GM13977 (cell line): Measurements from ENCODE around the gene HECW1.

ENCODE experiments used
- DNase-seq: peaks from one replicate; pipeline ENCODE4 v3.0.0; 2012; ENCODE audit warnings: low spot score
- CTCF ChIP-seq: IDR thresholded peaks from 2 replicates; pipeline ENCODE4 v1.5.1; 2012; ENCODE audit warnings: mild to moderate bottlenecking, control low read depth; ENCODE audit not compliant: insufficient read depth; ENCODE audit errors: extremely low read depth, missing control alignments
- in situ Hi-C: fragments of 300-500 bp; cut with MboI; formaldehyde crosslinking; loops from one replicate; pipeline ENCODE4 v1.12.0; 2022; ENCODE audit warnings: low sequenced_read_pairs, low pct_unique_long_range_greater_than_20kb, mixed read lengths, inconsistent platforms; ENCODE audit not compliant: unreplicated experiment

HECW1 gene

DNA sequence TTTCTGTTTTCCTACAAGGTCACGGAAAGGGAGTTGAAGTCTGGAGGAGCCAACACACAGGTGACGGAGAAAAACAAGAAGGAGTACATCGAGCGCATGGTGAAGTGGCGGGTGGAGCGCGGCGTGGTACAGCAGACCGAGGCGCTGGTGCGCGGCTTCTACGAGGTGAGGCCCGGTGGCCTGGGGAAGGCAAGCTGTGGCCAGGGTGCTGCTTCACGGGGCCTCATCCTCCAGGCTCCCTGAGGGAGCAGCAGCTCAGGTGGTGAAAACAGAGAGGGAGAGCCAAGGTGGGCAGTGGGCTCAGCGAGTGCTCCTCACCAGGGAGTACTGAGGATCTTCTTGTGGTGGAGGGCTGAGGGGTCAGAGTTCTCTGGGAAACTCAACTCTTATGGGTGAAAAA lies 438.0 kb downstream of the HECW1 start:
- in situ Hi-C loops: no loop called here
- no peak for TF ChIP-seq CTCF
- DNase-seq: no peak

GRCh38 chr7:43552122-43552521 lies 439.7 kb downstream of the HECW1 start:
- no peak for TF ChIP-seq CTCF
- in situ Hi-C loops: no loop called here
- DNase-seq: no peak

DNA sequence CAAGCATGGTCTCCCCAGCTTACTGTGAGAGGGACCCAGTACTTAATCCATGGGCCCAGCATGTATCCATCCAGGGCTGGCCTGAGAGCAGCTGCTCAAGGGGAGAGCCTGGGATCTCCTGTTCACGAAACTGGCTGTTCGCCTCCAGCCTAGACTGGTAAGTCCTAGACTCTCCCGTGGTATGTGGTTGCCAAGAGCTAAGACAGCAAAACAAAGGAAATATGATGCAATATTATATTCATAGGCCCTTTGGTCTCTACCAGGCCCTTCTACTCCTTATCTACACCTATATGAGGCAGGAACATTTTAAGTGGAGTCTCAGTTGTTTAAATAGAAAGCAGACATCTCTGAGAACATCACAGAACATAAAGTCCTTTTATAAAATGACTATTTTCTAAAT lies 441.6 kb downstream of the HECW1 start:
- in situ Hi-C loops: no loop called here
- TF ChIP-seq CTCF: no peak
- no peak for DNase-seq

DNA sequence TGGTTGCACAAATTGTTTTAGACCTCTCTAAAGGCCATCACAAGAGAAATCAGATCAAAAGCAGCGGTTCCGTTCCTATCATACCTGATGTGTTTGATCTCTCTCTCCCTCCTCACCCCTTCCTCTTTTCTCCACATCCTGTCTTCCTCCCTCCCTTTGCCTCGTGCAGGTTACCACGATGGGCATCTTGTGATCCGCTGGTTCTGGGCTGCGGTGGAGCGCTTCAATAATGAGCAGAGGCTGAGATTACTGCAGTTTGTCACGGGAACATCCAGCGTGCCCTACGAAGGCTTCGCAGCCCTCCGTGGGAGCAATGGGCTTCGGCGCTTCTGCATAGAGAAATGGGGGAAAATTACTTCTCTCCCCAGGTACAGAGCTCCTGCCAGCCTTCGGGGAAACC lies 442.0 kb downstream of the HECW1 start:
- in situ Hi-C loops: no loop called here

DNA sequence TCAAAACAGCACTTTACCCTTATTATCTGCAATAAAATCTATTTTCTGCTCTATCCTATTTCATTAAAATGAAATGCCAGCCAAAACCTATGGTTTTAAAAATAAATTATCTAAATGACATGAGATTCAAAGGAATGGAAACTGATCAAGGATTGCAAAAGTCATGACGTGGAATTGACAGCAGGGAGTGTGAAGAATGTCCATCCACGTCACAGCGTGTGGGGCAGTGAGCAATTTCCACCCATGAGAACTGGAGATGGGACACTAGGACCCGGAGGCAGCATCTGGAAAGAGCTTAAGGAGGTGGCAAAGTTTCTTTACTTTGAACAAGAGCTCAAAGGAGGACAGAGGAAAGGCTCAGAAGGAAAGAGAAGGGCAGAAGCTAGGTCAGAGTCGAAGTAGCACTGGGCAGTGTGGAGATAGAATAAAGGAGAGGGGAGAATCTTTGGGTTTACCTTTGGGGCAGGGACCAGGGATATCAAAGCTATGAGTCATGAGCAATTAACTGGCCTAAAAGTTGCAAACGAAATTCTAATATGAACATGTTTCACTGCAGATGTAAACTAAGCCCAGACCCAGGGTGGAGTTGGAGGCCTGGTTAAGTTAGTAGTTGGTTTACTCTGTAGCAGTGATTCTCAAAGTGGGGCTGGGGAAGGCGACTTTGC lies 445.5 kb downstream of the HECW1 start:
- in situ Hi-C loops: no loop called here
- TF ChIP-seq CTCF: no peak
- DNase-seq: no peak

More for the DNA sequence above, 442.0 kb downstream of the HECW1 start:
- no peak for TF ChIP-seq CTCF
- DNase-seq: no peak

DNA sequence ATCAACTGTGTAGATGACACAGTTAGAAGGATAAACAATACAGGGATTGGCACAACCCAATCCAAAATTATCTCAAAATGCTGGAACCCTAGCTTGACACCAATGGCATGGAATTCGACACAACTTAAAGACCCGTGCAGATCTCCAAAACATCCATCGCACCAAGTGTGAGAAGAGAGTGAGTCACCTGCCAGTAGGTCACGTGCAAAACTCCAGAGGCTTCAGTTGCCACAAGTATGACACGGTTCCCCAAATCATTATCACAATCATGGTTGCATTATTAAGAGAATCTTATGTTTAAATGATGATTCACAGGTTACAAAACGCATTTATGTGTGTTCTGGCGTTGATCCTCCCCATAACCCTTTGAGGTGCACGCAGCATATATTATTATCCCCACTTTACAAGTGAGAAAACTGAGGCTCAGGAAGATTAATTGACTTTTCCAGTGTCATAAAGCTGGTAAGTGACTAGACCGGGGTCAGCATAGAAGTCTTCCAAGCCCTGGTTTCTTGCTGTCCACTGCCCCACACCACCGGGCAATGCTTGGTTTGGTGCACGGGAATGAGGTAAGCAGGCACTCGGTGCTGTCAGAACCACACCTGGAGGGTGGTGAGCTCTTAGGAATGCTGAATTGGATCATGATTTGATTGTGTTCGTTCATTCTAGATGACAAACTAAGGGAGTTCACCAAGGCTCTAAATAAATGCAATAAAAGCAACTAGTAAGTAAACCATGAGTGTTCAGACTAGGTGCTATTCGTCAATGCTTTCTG lies 446.9 kb downstream of the HECW1 start:
- DNase-seq: no peak
- in situ Hi-C loops: no loop called here
- TF ChIP-seq CTCF: no peak
